MM.1S (cell line): ENCODE data around the gene GPA33.

Experiments used
- DNase-seq: peaks from one replicate; pipeline ENCODE4 v3.0.0-alpha.2; 2015
- H2AFZ ChIP-seq: fragments of 300-600 bp; sonication (generic); 2 replicates; pipeline ENCODE4 v1.6.0; 2016; ENCODE audit warnings: antibody characterized with exemption, low read length
- H3F3A ChIP-seq: fragments of 300-600 bp; sonication (generic); 2 replicates; pipeline ENCODE4 v1.6.1; 2016; ENCODE audit warnings: mild to moderate bottlenecking, antibody characterized with exemption, low read length, moderate library complexity, mixed read lengths; ENCODE audit not compliant: insufficient read depth
- H3K27ac ChIP-seq: fragments of 300-600 bp; sonication (generic); 2 replicates; pipeline ENCODE4 v1.5.1; 2016; ENCODE audit warnings: mild to moderate bottlenecking, low read length
- H3K27me3 ChIP-seq: fragments of 300-600 bp; sonication (generic); replicated peaks from 2 replicates; pipeline ENCODE4 v1.6.0; 2016; ENCODE audit warnings: low read length; ENCODE audit not compliant: insufficient read depth
- H3K36me3 ChIP-seq: fragments of 300-600 bp; sonication (generic); replicated peaks from 2 replicates; pipeline ENCODE4 v1.6.1; 2016; ENCODE audit warnings: mild to moderate bottlenecking, low read length, mixed read lengths; ENCODE audit not compliant: insufficient read depth
- H3K4me1 ChIP-seq: fragments of 300-600 bp; sonication (generic); 2 replicates; pipeline ENCODE4 v1.6.1; 2016; ENCODE audit warnings: low read length, mixed read lengths
- H3K4me2 ChIP-seq: fragments of 300-600 bp; sonication (generic); 2 replicates; pipeline ENCODE4 v1.6.0; 2016; ENCODE audit warnings: low read depth, low read length
- H3K4me3 ChIP-seq: fragments of 300-600 bp; sonication (generic); 2 replicates; pipeline ENCODE4 v1.5.1; 2016; ENCODE audit warnings: low read length, mixed read lengths
- H3K79me2 ChIP-seq: fragments of 300-600 bp; sonication (generic); 2 replicates; pipeline ENCODE4 v1.6.1; 2016; ENCODE audit warnings: mixed run types, low read length, mixed read lengths
- H3K9ac ChIP-seq: fragments of 300-600 bp; sonication (generic); 2 replicates; pipeline ENCODE4 v1.6.1; 2016; ENCODE audit warnings: low read length, mixed read lengths
- H3K9me2 ChIP-seq: fragments of 300-600 bp; sonication (generic); replicated peaks from 2 replicates; pipeline ENCODE4 v1.6.1; 2016; ENCODE audit warnings: mild to moderate bottlenecking, low read length, mixed read lengths; ENCODE audit not compliant: insufficient read depth
- H3K9me3 ChIP-seq: fragments of 300-600 bp; sonication (generic); replicated peaks from 2 replicates; pipeline ENCODE4 v1.6.1; 2016; ENCODE audit warnings: mild to moderate bottlenecking, low read length, mixed read lengths; ENCODE audit not compliant: insufficient read depth
- H4K20me1 ChIP-seq: fragments of 300-600 bp; sonication (generic); 2 replicates; pipeline ENCODE4 v1.6.1; 2016; ENCODE audit warnings: mild to moderate bottlenecking, low read length, moderate library complexity, mixed read lengths; ENCODE audit not compliant: insufficient read depth
- CTCF ChIP-seq: fragments of 300-600 bp; sonication (generic); IDR thresholded peaks from 2 replicates; pipeline ENCODE4 v1.5.1; 2016; ENCODE audit warnings: antibody characterized with exemption, low read length, mixed read lengths
- EZH2 ChIP-seq: fragments of 300-600 bp; sonication (generic); optimal IDR thresholded peaks from 2 replicates; pipeline ENCODE3; 2017; ENCODE audit warnings: low read depth, mild to moderate bottlenecking, antibody characterized with exemption, low read length, mixed read lengths
- EZH2phosphoT487 ChIP-seq: fragments of 300-600 bp; sonication (generic); IDR thresholded peaks from 2 replicates; pipeline ENCODE4 v1.6.1; 2018; ENCODE audit warnings: antibody characterized with exemption, low read length

The GPA33 gene

GRCh38 chr1:167128261-167129227 lies 38.4 kb upstream of the GPA33 start:
- DNase-seq, result no peak
- H3K27me3 ChIP-seq, result no peaks in the 10 kb centered on the region
- H2AFZ ChIP-seq, result no peak overlapping the region
- no peaks in the 10 kb centered on the region for H3K9me3 ChIP-seq
- no peaks in the 10 kb centered on the region for H3K36me3 ChIP-seq
- no peak overlapping the region for H3K27ac ChIP-seq
- TF ChIP-seq CTCF (no peak), EZH2phosphoT487 (no peak), EZH2 (no peak)
- no peaks in the 10 kb centered on the region for H3F3A ChIP-seq
- H3K79me2 ChIP-seq, result no peaks in the 10 kb centered on the region
- H3K4me1 ChIP-seq, result no peaks in the 10 kb centered on the region
- no peaks in the 10 kb centered on the region for H3K9me2 ChIP-seq
- no peak overlapping the region for H3K4me2 ChIP-seq
- no peak overlapping the region for H3K9ac ChIP-seq
- H4K20me1 ChIP-seq, result no peaks in the 10 kb centered on the region
- H3K4me3 ChIP-seq, result no peak overlapping the region

GRCh38 chr1:167127661-167128060 lies 37.5 kb upstream of the GPA33 start:
- Histone ChIP-seq H3K36me3 (no peaks in the 10 kb centered on the region), H3K9me3 (no peaks in the 10 kb centered on the region), H3K27me3 (no peaks in the 10 kb centered on the region), H3K27ac (no peak overlapping the region), H3K4me2 (no peak overlapping the region), H4K20me1 (no peaks in the 10 kb centered on the region), H3K9me2 (no peaks in the 10 kb centered on the region), H3K4me3 (no peak overlapping the region), H3F3A (no peaks in the 10 kb centered on the region), H3K9ac (no peak overlapping the region), H2AFZ (no peak overlapping the region), H3K4me1 (no peaks in the 10 kb centered on the region), H3K79me2 (no peaks in the 10 kb centered on the region)
- DNase-seq, result no peak
- no peak for TF ChIP-seq EZH2
- no peak for TF ChIP-seq EZH2phosphoT487
- no peak for TF ChIP-seq CTCF

- Histone ChIP-seq H3K9ac (no peak overlapping the region), H3K9me2 (no peaks in the 10 kb centered on the region), H3K36me3 (no peaks in the 10 kb centered on the region), H3K79me2 (no peaks in the 10 kb centered on the region), H3K27ac (no peak overlapping the region), H3K4me2 (no peak overlapping the region), H2AFZ (no peak overlapping the region), H3F3A (no peaks in the 10 kb centered on the region), H3K4me1 (no peaks in the 10 kb centered on the region), H3K9me3 (no peaks in the 10 kb centered on the region), H4K20me1 (no peaks in the 10 kb centered on the region), H3K27me3 (no peaks in the 10 kb centered on the region), H3K4me3 (no peak overlapping the region)
- DNase-seq, result no peak
- TF ChIP-seq EZH2phosphoT487, result no peak
- no peak for TF ChIP-seq EZH2
- TF ChIP-seq CTCF, result no peak
These were observed 37.1 kb upstream of the GPA33 start for GRCh38 chr1:167127236-167127635.
